ENCODE data around the gene MBLAC1. TPM values are rescaled to one million over a fixed set of nuclear protein-coding genes. Genes with fewer than 3 reads are reported as not detected.

MBLAC1 gene
- total and polyA plus RNA-seq, 10 of the 15 experiments (the other 5 are each of a cell fraction or from before 2014, with no cell fraction given), result 0.24 to 3.2 (median 1.8) TPM; not detected in 1

GRCh38 chr7:100124301-100125230 is 2.2 kb upstream of the MBLAC1 start:
- no peak for FAIRE-seq
- POLR2A ChIA-PET, result interaction anchor here (0.5 to 2.3 kb wide), 10 partner anchors 13 to 765 kb away, joined by 3 to 18 read pairs (median 3); partner anchors contain the start of genes AP4M1, COPS6 and MCM7
- TF ChIP-seq, protein P1, sequence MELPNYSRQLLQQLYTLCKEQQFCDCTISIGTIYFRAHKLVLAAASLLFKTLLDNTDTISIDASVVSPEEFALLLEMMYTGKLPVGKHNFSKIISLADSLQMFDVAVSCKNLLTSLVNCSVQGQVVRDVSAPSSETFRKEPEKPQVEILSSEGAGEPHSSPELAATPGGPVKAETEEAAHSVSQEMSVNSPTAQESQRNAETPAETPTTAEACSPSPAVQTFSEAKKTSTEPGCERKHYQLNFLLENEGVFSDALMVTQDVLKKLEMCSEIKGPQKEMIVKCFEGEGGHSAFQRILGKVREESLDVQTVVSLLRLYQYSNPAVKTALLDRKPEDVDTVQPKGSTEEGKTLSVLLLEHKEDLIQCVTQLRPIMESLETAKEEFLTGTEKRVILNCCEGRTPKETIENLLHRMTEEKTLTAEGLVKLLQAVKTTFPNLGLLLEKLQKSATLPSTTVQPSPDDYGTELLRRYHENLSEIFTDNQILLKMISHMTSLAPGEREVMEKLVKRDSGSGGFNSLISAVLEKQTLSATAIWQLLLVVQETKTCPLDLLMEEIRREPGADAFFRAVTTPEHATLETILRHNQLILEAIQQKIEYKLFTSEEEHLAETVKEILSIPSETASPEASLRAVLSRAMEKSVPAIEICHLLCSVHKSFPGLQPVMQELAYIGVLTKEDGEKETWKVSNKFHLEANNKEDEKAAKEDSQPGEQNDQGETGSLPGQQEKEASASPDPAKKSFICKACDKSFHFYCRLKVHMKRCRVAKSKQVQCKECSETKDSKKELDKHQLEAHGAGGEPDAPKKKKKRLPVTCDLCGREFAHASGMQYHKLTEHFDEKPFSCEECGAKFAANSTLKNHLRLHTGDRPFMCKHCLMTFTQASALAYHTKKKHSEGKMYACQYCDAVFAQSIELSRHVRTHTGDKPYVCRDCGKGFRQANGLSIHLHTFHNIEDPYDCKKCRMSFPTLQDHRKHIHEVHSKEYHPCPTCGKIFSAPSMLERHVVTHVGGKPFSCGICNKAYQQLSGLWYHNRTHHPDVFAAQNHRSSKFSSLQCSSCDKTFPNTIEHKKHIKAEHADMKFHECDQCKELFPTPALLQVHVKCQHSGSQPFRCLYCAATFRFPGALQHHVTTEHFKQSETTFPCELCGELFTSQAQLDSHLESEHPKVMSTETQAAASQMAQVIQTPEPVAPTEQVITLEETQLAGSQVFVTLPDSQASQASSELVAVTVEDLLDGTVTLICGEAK (IDR thresholded peaks at IDR 0.05; ENCODE audit: borderline replicate concordance), result no peak
- TF ChIP-seq, protein P2, sequence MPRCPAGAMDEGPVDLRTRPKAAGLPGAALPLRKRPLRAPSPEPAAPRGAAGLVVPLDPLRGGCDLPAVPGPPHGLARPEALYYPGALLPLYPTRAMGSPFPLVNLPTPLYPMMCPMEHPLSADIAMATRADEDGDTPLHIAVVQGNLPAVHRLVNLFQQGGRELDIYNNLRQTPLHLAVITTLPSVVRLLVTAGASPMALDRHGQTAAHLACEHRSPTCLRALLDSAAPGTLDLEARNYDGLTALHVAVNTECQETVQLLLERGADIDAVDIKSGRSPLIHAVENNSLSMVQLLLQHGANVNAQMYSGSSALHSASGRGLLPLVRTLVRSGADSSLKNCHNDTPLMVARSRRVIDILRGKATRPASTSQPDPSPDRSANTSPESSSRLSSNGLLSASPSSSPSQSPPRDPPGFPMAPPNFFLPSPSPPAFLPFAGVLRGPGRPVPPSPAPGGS (IDR thresholded peaks at IDR 0.05; ENCODE audit: borderline replicate concordance, insufficient read depth, low read depth, low read length, poor library complexity, severe bottlenecking), result no peak
- no peak for TF ChIP-seq STAT3 (IDR thresholded peaks at IDR 0.05; ENCODE audit: low read depth, low read length)
- TF ChIP-seq, protein P3, sequence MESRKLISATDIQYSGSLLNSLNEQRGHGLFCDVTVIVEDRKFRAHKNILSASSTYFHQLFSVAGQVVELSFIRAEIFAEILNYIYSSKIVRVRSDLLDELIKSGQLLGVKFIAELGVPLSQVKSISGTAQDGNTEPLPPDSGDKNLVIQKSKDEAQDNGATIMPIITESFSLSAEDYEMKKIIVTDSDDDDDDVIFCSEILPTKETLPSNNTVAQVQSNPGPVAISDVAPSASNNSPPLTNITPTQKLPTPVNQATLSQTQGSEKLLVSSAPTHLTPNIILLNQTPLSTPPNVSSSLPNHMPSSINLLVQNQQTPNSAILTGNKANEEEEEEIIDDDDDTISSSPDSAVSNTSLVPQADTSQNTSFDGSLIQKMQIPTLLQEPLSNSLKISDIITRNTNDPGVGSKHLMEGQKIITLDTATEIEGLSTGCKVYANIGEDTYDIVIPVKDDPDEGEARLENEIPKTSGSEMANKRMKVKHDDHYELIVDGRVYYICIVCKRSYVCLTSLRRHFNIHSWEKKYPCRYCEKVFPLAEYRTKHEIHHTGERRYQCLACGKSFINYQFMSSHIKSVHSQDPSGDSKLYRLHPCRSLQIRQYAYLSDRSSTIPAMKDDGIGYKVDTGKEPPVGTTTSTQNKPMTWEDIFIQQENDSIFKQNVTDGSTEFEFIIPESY (IDR thresholded peaks at IDR 0.05), result no peak
- TF ChIP-seq KDM1A (IDR thresholded peaks at IDR 0.05; ENCODE audit: borderline replicate concordance), result no peak
- no peak for TF ChIP-seq ZNF24 (IDR thresholded peaks at IDR 0.05)
- TF ChIP-seq IKZF1 (conservative IDR thresholded peaks at IDR 0.05), result no peak
- TF ChIP-seq, protein P4, sequence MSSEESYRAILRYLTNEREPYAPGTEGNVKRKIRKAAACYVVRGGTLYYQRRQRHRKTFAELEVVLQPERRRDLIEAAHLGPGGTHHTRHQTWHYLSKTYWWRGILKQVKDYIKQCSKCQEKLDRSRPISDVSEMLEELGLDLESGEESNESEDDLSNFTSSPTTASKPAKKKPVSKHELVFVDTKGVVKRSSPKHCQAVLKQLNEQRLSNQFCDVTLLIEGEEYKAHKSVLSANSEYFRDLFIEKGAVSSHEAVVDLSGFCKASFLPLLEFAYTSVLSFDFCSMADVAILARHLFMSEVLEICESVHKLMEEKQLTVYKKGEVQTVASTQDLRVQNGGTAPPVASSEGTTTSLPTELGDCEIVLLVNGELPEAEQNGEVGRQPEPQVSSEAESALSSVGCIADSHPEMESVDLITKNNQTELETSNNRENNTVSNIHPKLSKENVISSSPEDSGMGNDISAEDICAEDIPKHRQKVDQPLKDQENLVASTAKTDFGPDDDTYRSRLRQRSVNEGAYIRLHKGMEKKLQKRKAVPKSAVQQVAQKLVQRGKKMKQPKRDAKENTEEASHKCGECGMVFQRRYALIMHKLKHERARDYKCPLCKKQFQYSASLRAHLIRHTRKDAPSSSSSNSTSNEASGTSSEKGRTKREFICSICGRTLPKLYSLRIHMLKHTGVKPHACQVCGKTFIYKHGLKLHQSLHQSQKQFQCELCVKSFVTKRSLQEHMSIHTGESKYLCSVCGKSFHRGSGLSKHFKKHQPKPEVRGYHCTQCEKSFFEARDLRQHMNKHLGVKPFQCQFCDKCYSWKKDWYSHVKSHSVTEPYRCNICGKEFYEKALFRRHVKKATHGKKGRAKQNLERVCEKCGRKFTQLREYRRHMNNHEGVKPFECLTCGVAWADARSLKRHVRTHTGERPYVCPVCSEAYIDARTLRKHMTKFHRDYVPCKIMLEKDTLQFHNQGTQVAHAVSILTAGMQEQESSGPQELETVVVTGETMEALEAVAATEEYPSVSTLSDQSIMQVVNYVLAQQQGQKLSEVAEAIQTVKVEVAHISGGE (CRISPR knock-in tag; IDR thresholded peaks at IDR 0.05), result no peak
- TF ChIP-seq CBX5 (IDR thresholded peaks at IDR 0.05; ENCODE audit: low read depth), result no peak

More at GRCh38 chr7:100124301-100125230, 2.2 kb upstream of the MBLAC1 start:
- Histone ChIP-seq H3K36me3 (ENCODE audit: control insufficient read depth in 2 of 2, insufficient read depth in 2 of 2, low read length in 1 of 2) (no peaks in the 10 kb centered on the region; a peak in 1 of 4 replicates), H2AFZ (ENCODE audit: control insufficient read depth, low read depth, low read length) (no peak overlapping the region), H3K4me3 (no peak overlapping the region), H3K4me1 (ENCODE audit: control insufficient read depth, insufficient read depth, low read length) (peaks cover 21% of the 10 kb centered on the region), H3K27me3 (replicated peaks in 1 of 2; ENCODE audit: control insufficient read depth in 2 of 2, insufficient read depth in 2 of 2, low read length in 1 of 2) (no peaks in the 10 kb centered on the region), H3K9ac (ENCODE audit: control insufficient read depth, insufficient read depth, low read length) (no peak overlapping the region), H3K4me2 (ENCODE audit: control insufficient read depth, insufficient read depth) (peak overlapping the region; percentile 81; the same call in 1 of the 2 replicates), H4K20me1 (ENCODE audit: control insufficient read depth, insufficient read depth) (no peaks in the 10 kb centered on the region), H3K9me3 (replicated peaks; ENCODE audit: control insufficient read depth, insufficient read depth, low read length) (no peaks in the 10 kb centered on the region), H3K27ac (ENCODE audit: control insufficient read depth, insufficient read depth) (no peak overlapping the region), H3K79me2 (ENCODE audit: control insufficient read depth, insufficient read depth, low read length) (peaks cover 14% of the 10 kb centered on the region)
- ChIA-PET SMC1A (ENCODE audit: uncharacterized antibody, unreplicated experiment) (interaction anchor here (1.1 to 2.2 kb wide), 4 partner anchors 23 to 133 kb away, joined by 3 to 9 read pairs (median 4); partner anchors contain the start of genes AP4M1 and MCM7), RAD21 (ENCODE audit: unreplicated experiment) (interaction anchor here (1.5 kb wide), 1 partner anchor 23 kb away, joined by 5 read pairs; the partner anchor contains the start of genes AP4M1 and MCM7), CTCF (interaction anchor here (0.7 to 1.1 kb wide), 5 partner anchors 8 to 127 kb away, joined by 3 to 5 read pairs (median 3); partner anchors contain the start of genes AP4M1 and MCM7)
- intact Hi-C loops (cut with micrococcal nuclease; ENCODE audit: unreplicated experiment) (loop anchor here (5.0 kb wide), 2 partner anchors 132 to 147 kb away; partner anchors contain the start of gene AZGP1), in situ Hi-C loops (cut with MboI) (no loop called here)
- no peak for DNase-seq (ENCODE audit: low read depth, low spot score)
- ATAC-seq, result no peak
- WGBS (ENCODE audit: insufficient coverage, insufficient replicate concordance, low lambda C conversion rate, missing lambda C conversion rate), result 74% methylated on average over 4 of the region's 4 CpGs
- BruUV-seq (replicated peaks), result no TSS peak

All from GM12878 (cell line).